Brain microvascular endothelial cell (primary cell): ENCODE data around the gene FARP1.
A peak's percentile ranks its signal among the peaks of the same experiment; 100 is the strongest.

Source experiments
- DNase-seq: peaks from one replicate; pipeline ENCODE4 v3.0.0-alpha.2; 2020
- H3K27ac ChIP-seq: fragments of 250-450 bp; sonication (Bioruptor Pico); 2 replicates; pipeline ENCODE4 v1.5.1; 2020; ENCODE audit warnings: mild to moderate bottlenecking, moderate library complexity
- H3K27me3 ChIP-seq: fragments of 250-450 bp; sonication (Bioruptor Pico); replicated peaks from 2 replicates; pipeline ENCODE4 v1.5.1; 2020; ENCODE audit warnings: mild to moderate bottlenecking
- H3K36me3 ChIP-seq: fragments of 250-450 bp; sonication (Bioruptor Pico); replicated peaks from 2 replicates; pipeline ENCODE4 v1.5.1; 2020; ENCODE audit warnings: mild to moderate bottlenecking
- H3K4me3 ChIP-seq: 2 replicates; pipeline ENCODE4 v1.5.1; 2011; ENCODE audit warnings: low read depth, mild to moderate bottlenecking, control low read depth, low read length, moderate library complexity
- in situ Hi-C: cut with HindIII; loops from 2 replicates; pipeline ENCODE4 v1.10.0; 2017; ENCODE audit warnings: low sequenced_read_pairs, low pct_ligation_motif_present
- TF ChIP-seq, protein P1 (sequence below): IDR thresholded peaks from 2 replicates; pipeline ENCODE4 v1.5.1; 2011; ENCODE audit warnings: low read depth, mild to moderate bottlenecking, moderate library complexity, low read length, control low read depth, inconsistent platforms; ENCODE audit errors: missing control alignments

FARP1 gene

DNA sequence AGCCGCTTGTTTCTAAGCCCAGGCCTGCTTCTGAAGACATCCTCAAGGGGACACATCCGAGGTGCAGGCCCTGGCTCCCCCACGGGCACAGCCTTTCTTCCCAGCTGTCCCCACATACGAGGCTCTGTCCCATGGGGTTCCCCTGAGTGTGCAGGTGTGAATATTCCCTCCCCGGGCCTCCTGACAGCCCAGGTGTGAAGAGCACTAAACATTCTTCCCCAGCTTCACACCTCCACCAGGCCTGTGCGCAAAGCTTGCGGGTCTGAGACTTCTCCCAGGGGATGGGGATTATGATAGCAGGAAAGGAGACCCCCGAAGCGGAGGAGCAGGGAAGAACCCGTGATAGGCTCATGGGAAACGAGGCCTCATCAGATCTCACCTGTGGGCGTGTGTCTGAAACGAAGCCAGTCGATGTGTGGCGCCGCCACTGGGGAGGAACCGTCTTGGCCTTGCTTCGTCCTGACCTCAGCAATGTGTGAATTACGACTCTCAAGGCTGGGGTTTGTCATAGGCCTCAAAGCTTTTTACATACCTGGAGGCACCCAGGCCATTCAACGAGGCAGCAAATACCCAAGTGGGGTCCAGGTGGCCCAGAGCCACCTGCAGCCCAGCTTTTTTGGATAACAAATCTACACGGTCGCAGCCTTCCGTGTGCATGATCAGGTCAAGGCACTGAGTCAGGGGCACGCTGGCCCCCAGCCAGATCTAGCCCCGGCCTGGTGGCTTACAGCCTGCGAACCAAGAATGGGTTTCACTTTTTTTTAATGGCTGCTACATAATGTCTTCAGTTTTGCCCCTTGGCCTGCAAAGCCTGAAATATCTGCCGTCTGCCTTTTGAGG lies 299.7 kb downstream of the FARP1 start:
- in situ Hi-C loops: loop anchor here (25.0 kb wide), 1 partner anchor 220 kb away; no protein-coding TSS in a partner anchor
- TF ChIP-seq, protein P1, sequence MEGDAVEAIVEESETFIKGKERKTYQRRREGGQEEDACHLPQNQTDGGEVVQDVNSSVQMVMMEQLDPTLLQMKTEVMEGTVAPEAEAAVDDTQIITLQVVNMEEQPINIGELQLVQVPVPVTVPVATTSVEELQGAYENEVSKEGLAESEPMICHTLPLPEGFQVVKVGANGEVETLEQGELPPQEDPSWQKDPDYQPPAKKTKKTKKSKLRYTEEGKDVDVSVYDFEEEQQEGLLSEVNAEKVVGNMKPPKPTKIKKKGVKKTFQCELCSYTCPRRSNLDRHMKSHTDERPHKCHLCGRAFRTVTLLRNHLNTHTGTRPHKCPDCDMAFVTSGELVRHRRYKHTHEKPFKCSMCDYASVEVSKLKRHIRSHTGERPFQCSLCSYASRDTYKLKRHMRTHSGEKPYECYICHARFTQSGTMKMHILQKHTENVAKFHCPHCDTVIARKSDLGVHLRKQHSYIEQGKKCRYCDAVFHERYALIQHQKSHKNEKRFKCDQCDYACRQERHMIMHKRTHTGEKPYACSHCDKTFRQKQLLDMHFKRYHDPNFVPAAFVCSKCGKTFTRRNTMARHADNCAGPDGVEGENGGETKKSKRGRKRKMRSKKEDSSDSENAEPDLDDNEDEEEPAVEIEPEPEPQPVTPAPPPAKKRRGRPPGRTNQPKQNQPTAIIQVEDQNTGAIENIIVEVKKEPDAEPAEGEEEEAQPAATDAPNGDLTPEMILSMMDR: no peak

GRCh38 chr13:98443329-98443728 lies 300.4 kb downstream of the FARP1 start:
- in situ Hi-C loops: loop anchor here (25.0 kb wide), 1 partner anchor 219 kb away; no protein-coding TSS in a partner anchor
- no peaks in the 10 kb centered on the region for H3K27me3 ChIP-seq
- peaks cover 31% of the 10 kb centered on the region for H3K36me3 ChIP-seq
- TF ChIP-seq, protein P1: no peak
- peak overlapping the region; percentile 48 for H3K27ac ChIP-seq
- peak; percentile 78 for DNase-seq
- H3K4me3 ChIP-seq: no peak overlapping the region

More for the DNA sequence above, 299.7 kb downstream of the FARP1 start:
- peaks cover 27% of the 10 kb centered on the region for H3K36me3 ChIP-seq
- H3K27ac ChIP-seq: peak overlapping the region; percentile 18
- H3K4me3 ChIP-seq: no peak overlapping the region
- DNase-seq: no peak
- H3K27me3 ChIP-seq: no peaks in the 10 kb centered on the region

- DNase-seq: no peak
- Histone ChIP-seq H3K27ac (peak overlapping the region; percentile 48), H3K36me3 (peaks cover 33% of the 10 kb centered on the region), H3K4me3 (no peak overlapping the region), H3K27me3 (no peaks in the 10 kb centered on the region)
- TF ChIP-seq, protein P1: no peak
- in situ Hi-C loops: loop anchor here (25.0 kb wide), 1 partner anchor 218 kb away; no protein-coding TSS in a partner anchor
Measured at GRCh38 chr13:98443800-98444325, 301.0 kb downstream of the FARP1 start.

- TF ChIP-seq, protein P1: no peak
- H3K36me3 ChIP-seq: peaks cover 35% of the 10 kb centered on the region
- no peak overlapping the region for H3K27ac ChIP-seq
Measured at GRCh38 chr13:98444381-98444780, 301.5 kb downstream of the FARP1 start.

DNA sequence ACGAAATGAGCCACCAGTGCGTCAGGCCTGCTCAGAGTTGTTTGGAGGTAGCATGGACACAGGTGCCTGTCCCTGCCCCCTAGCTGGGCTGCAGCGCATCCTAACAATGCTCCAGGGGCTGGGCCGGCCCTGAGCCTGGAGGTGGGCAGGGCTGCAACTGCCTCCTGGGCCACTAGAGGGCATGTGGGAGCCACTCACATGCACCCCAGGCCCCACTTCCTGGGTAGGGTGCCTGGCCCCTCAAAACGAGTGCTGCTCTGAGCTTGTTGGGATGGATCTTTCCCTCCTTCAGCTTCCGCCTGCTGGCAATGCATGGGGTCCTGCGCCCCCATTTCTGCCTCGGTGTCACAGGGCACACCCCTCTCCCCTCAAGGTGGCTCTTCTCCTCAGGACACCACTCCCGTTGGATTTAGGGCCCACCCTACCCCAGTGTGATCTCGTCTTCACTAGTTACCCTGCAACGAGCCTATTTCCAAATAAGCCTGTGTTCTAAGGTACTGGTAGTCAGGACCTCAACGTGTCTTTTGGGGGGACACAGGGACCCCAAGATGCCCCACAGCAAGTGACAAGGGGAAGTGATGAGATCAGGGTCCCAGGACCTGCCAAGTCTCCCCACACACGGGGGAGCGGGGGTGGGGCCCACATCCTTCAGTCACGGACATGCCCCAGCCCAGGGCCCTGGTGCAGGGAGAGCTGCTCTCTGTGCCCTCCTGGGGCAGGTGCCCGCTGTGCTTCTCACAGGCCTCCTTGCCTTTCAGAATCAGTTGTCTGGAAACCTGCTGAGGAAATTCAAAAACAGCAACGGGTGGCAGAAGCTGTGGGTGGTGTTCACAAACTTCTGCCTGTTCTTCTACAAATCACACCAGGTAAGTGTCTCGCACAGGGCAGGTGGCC lies 302.7 kb downstream of the FARP1 start:
- TF ChIP-seq, protein P1: peak; percentile 97
- no peak overlapping the region for H3K4me3 ChIP-seq
- in situ Hi-C loops: loop anchor here (25.0 kb wide), 1 partner anchor 217 kb away; no protein-coding TSS in a partner anchor

More at GRCh38 chr13:98444381-98444780, 301.5 kb downstream of the FARP1 start:
- DNase-seq: no peak
- Histone ChIP-seq H3K27me3 (no peaks in the 10 kb centered on the region), H3K4me3 (no peak overlapping the region)
- in situ Hi-C loops: loop anchor here (25.0 kb wide), 1 partner anchor 218 kb away; no protein-coding TSS in a partner anchor

More for the DNA sequence above, 302.7 kb downstream of the FARP1 start:
- DNase-seq: peak; percentile 34
- no peaks in the 10 kb centered on the region for H3K27me3 ChIP-seq
- H3K27ac ChIP-seq: no peak overlapping the region
- H3K36me3 ChIP-seq: peaks cover 29% of the 10 kb centered on the region
